Measurements from ENCODE around the gene DECR2. TPM values are rescaled to one million over a fixed set of nuclear protein-coding genes. Genes with fewer than 3 reads are reported as not detected.

The DECR2 gene
- total and polyA plus RNA-seq, 2 of the 13 experiments (the other 11 are each of a cell fraction or from before 2014, with no cell fraction given), result 36.3 to 44.6 TPM

- TF ChIP-seq ZNF687 (CRISPR knock-in tag; IDR thresholded peaks at IDR 0.05) (peak; percentile 53), RARA (CRISPR knock-in tag; IDR thresholded peaks at IDR 0.05) (peak; percentile 53; the same call in 1 of the 2 replicates), MED8 (CRISPR knock-in tag; IDR thresholded peaks at IDR 0.05; ENCODE audit: insufficient replicate concordance) (no peak), NR0B2 (CRISPR knock-in tag; IDR thresholded peaks at IDR 0.05) (no peak), FOXO1 (CRISPR knock-in tag; IDR thresholded peaks at IDR 0.05) (no peak), ZNF784 (CRISPR knock-in tag; IDR thresholded peaks at IDR 0.05; ENCODE audit: borderline replicate concordance) (no peak), ZNF556 (CRISPR knock-in tag; IDR thresholded peaks at IDR 0.05; ENCODE audit: borderline replicate concordance) (no peak), ZNF772 (CRISPR knock-in tag; IDR thresholded peaks at IDR 0.05) (no peak), ZNF296 (CRISPR knock-in tag; conservative IDR thresholded peaks at IDR 0.05) (no peak), CEBPZ (IDR thresholded peaks at IDR 0.05; ENCODE audit: low read length) (no peak), ZNF468 (CRISPR knock-in tag; IDR thresholded peaks at IDR 0.05) (no peak), CBFB (CRISPR knock-in tag; IDR thresholded peaks at IDR 0.05) (no peak), TERF1 (CRISPR knock-in tag; IDR thresholded peaks at IDR 0.05) (no peak), PAXIP1 (CRISPR knock-in tag; conservative IDR thresholded peaks at IDR 0.05) (no peak)
Measured at GRCh38 chr16:369866-370436, 31.7 kb upstream of the DECR2 start (continued).

All from HepG2 (cell line).